ENCODE measurements around the gene CPT2. TPM values are rescaled to one million over a fixed set of nuclear protein-coding genes. Genes with fewer than 3 reads are reported as not detected.
A peak's percentile ranks its signal among the peaks of the same experiment; 100 is the strongest.
"Not testable (repeated sequence)": the region's sequence is repeated elsewhere in the genome, so short reads cannot be mapped to it uniquely, and the experiment has no call there.

The CPT2 gene
- total and polyA plus RNA-seq, 5 donors, result 12.1 to 21.2 (median 15.3) TPM

- Histone ChIP-seq H3K27ac (ENCODE audit: low read length) (no peak overlapping the region), H3K4me3 (ENCODE audit: low read length) (no peak overlapping the region), H3K4me1 (ENCODE audit: control insufficient read depth, insufficient read depth, low read length) (peaks cover 6% of the 10 kb centered on the region), H3K9me3 (ENCODE audit: control insufficient read depth, low read length) (no peaks in the 10 kb centered on the region), H3K27me3 (ENCODE audit: control insufficient read depth, insufficient read depth) (no peaks in the 10 kb centered on the region)
- 19% methylated on average over 16 of the region's 16 CpGs for WGBS
- ATAC-seq (peak; percentile 8 to 55), DNase-seq (peak; percentile 83 to 94 (median 89))
- intact Hi-C loops (cut with DNase I), result loop anchor here in 1 of 4 donors (10.0 kb wide), 1 partner anchor 277 kb away; no protein-coding TSS in a partner anchor
Observed at GRCh38 chr1:53182111-53182593, 14.5 kb upstream of the CPT2 start.

- Histone ChIP-seq H3K4me3 (ENCODE audit: low read length) (no peak overlapping the region), H3K9me3 (ENCODE audit: control insufficient read depth, low read length) (no peaks in the 10 kb centered on the region), H3K27ac (ENCODE audit: low read length) (no peak overlapping the region), H3K4me1 (ENCODE audit: control insufficient read depth, insufficient read depth, low read length) (peaks cover 6% of the 10 kb centered on the region), H3K27me3 (ENCODE audit: control insufficient read depth, insufficient read depth) (no peaks in the 10 kb centered on the region)
- WGBS, result 69% methylated on average over 3 of the region's 3 CpGs
- intact Hi-C loops (cut with DNase I), result loop anchor here in 1 of 4 donors (10.0 kb wide), 1 partner anchor 278 kb away; no protein-coding TSS in a partner anchor
- DNase-seq, result no peak
- peak in 1 of 2 donors; percentile 7 for ATAC-seq
Observed at GRCh38 chr1:53182716-53183094, 13.9 kb upstream of the CPT2 start.

GRCh38 chr1:53183095-53183990 is 13.3 kb upstream of the CPT2 start:
- 58% methylated on average over 6 of the region's 6 CpGs for WGBS
- no peak overlapping the region for H3K27ac ChIP-seq (ENCODE audit: low read length)
- H3K4me1 ChIP-seq (ENCODE audit: control insufficient read depth, insufficient read depth, low read length), result peaks cover 6% of the 10 kb centered on the region
- intact Hi-C loops (cut with DNase I), result loop anchor here in 1 of 4 donors (10.0 kb wide), 1 partner anchor 279 kb away; no protein-coding TSS in a partner anchor
- H3K27me3 ChIP-seq (ENCODE audit: control insufficient read depth, insufficient read depth), result no peaks in the 10 kb centered on the region
- ATAC-seq (peak; percentile 48 to 87), DNase-seq (peak; percentile 62 to 89 (median 79))
- H3K9me3 ChIP-seq (ENCODE audit: control insufficient read depth, low read length), result no peaks in the 10 kb centered on the region
- no peak overlapping the region for H3K4me3 ChIP-seq (ENCODE audit: low read length)

GRCh38 chr1:53185955-53186297 is 10.7 kb upstream of the CPT2 start:
- intact Hi-C loops (cut with DNase I), result loop anchor here in 1 of 4 donors (10.0 kb wide), 1 partner anchor 281 kb away; no protein-coding TSS in a partner anchor
- not testable (repeated sequence) for H3K27ac ChIP-seq (ENCODE audit: low read length); H3K4me1 ChIP-seq (ENCODE audit: control insufficient read depth, insufficient read depth, low read length); H3K9me3 ChIP-seq (ENCODE audit: control insufficient read depth, low read length); DNase-seq; ATAC-seq; H3K4me3 ChIP-seq (ENCODE audit: low read length); H3K27me3 ChIP-seq (ENCODE audit: control insufficient read depth, insufficient read depth)
- WGBS, result 74% methylated on average over 2 of the region's 2 CpGs

- ATAC-seq (no peak), DNase-seq (no peak)
- no peak overlapping the region for H3K27ac ChIP-seq (ENCODE audit: low read length)
- no peaks in the 10 kb centered on the region for H3K9me3 ChIP-seq (ENCODE audit: control insufficient read depth, low read length)
- no peak overlapping the region for H3K4me3 ChIP-seq (ENCODE audit: low read length)
- H3K27me3 ChIP-seq (ENCODE audit: control insufficient read depth, insufficient read depth), result no peaks in the 10 kb centered on the region
- WGBS, result 73% methylated on average over 3 of the region's 3 CpGs
- intact Hi-C loops (cut with DNase I), result loop anchor here in 1 of 4 donors (10.0 kb wide), 1 partner anchor 282 kb away; no protein-coding TSS in a partner anchor
- peaks cover 6% of the 10 kb centered on the region for H3K4me1 ChIP-seq (ENCODE audit: control insufficient read depth, insufficient read depth, low read length)
Observed at GRCh38 chr1:53186533-53186932, 10.1 kb upstream of the CPT2 start.

GRCh38 chr1:53187401-53187800 is 9.2 kb upstream of the CPT2 start:
- Histone ChIP-seq H3K4me3 (ENCODE audit: low read length) (no peak overlapping the region), H3K9me3 (ENCODE audit: control insufficient read depth, low read length) (no peaks in the 10 kb centered on the region), H3K27me3 (ENCODE audit: control insufficient read depth, insufficient read depth) (no peaks in the 10 kb centered on the region), H3K4me1 (ENCODE audit: control insufficient read depth, insufficient read depth, low read length) (peaks cover 3% of the 10 kb centered on the region), H3K27ac (ENCODE audit: low read length) (no peak overlapping the region)
- no peak for ATAC-seq
- no peak for DNase-seq
- intact Hi-C loops (cut with DNase I), result loop anchor here in 1 of 4 donors (10.0 kb wide), 1 partner anchor 283 kb away; no protein-coding TSS in a partner anchor
- WGBS, result 82% methylated on average over 1 of the region's 1 CpG

- no peak overlapping the region for H3K27ac ChIP-seq (ENCODE audit: low read length)
- WGBS, result 88% methylated on average over 4 of the region's 4 CpGs
- peaks cover 2% of the 10 kb centered on the region for H3K4me1 ChIP-seq (ENCODE audit: control insufficient read depth, insufficient read depth, low read length)
- H3K9me3 ChIP-seq (ENCODE audit: control insufficient read depth, low read length), result no peaks in the 10 kb centered on the region
- DNase-seq (no peak), ATAC-seq (no peak)
- H3K27me3 ChIP-seq (ENCODE audit: control insufficient read depth, insufficient read depth), result no peaks in the 10 kb centered on the region
- H3K4me3 ChIP-seq (ENCODE audit: low read length), result no peak overlapping the region
- intact Hi-C loops (cut with DNase I), result loop anchor here in 1 of 4 donors (10.0 kb wide), 1 partner anchor 283 kb away; no protein-coding TSS in a partner anchor
Observed at GRCh38 chr1:53188099-53188498, 8.5 kb upstream of the CPT2 start.

GRCh38 chr1:53189061-53189460 is 7.6 kb upstream of the CPT2 start:
- Histone ChIP-seq H3K27ac (ENCODE audit: low read length) (no peak overlapping the region), H3K27me3 (ENCODE audit: control insufficient read depth, insufficient read depth) (no peaks in the 10 kb centered on the region), H3K4me3 (ENCODE audit: low read length) (no peak overlapping the region), H3K4me1 (ENCODE audit: control insufficient read depth, insufficient read depth, low read length) (peaks cover 2% of the 10 kb centered on the region), H3K9me3 (ENCODE audit: control insufficient read depth, low read length) (no peaks in the 10 kb centered on the region)
- DNase-seq (no peak), ATAC-seq (no peak)
- WGBS, result 43% methylated on average over 5 of the region's 5 CpGs
- intact Hi-C loops (cut with DNase I), result loop anchor here in 1 of 4 donors (10.0 kb wide), 1 partner anchor 284 kb away; no protein-coding TSS in a partner anchor

GRCh38 chr1:53190210-53190611 is 6.4 kb upstream of the CPT2 start:
- H3K27ac ChIP-seq (ENCODE audit: low read length), result no peak overlapping the region
- intact Hi-C loops (cut with DNase I), result no loop called here
- no peaks in the 10 kb centered on the region for H3K9me3 ChIP-seq (ENCODE audit: control insufficient read depth, low read length)
- no peak overlapping the region for H3K4me3 ChIP-seq (ENCODE audit: low read length)
- H3K27me3 ChIP-seq (ENCODE audit: control insufficient read depth, insufficient read depth), result no peaks in the 10 kb centered on the region
- WGBS, result 71% methylated on average over 10 of the region's 10 CpGs
- H3K4me1 ChIP-seq (ENCODE audit: control insufficient read depth, insufficient read depth, low read length), result peaks cover 4% of the 10 kb centered on the region
- ATAC-seq, result no peak
- no peak for DNase-seq

GRCh38 chr1:53195246-53196016 is 1.2 kb upstream of the CPT2 start:
- no peaks in the 10 kb centered on the region for H3K9me3 ChIP-seq (ENCODE audit: control insufficient read depth, low read length)
- intact Hi-C loops (cut with DNase I), result no loop called here
- peak overlapping the region; percentile 28 for H3K27ac ChIP-seq (ENCODE audit: low read length)
- peak in 1 of 3 donors; percentile 64 for DNase-seq
- peak in 1 of 2 donors; percentile 22 for ATAC-seq
- no peak overlapping the region for H3K4me3 ChIP-seq (ENCODE audit: low read length)
- no peaks in the 10 kb centered on the region for H3K27me3 ChIP-seq (ENCODE audit: control insufficient read depth, insufficient read depth)
- H3K4me1 ChIP-seq (ENCODE audit: control insufficient read depth, insufficient read depth, low read length), result peaks cover 5% of the 10 kb centered on the region
- WGBS, result 72% methylated on average over 11 of the region's 11 CpGs

Data from right cardiac atrium (tissue), 5 donors.